Hepatocyte (in vitro differentiated cells): ENCODE data around the gene CHCHD10. TPM values are rescaled to one million over a fixed set of nuclear protein-coding genes. Genes with fewer than 3 reads are reported as not detected.
A peak's percentile ranks its signal among the peaks of the same experiment; 100 is the strongest.

ENCODE experiments used
- DNase-seq: peaks from one replicate; pipeline ENCODE4 v3.0.0-alpha.2; 2016; ENCODE audit warnings: low spot score
- H2AFZ ChIP-seq: fragments of 200-600 bp; sonication (generic); 2 replicates; pipeline ENCODE4 v1.6.0; 2016; ENCODE audit warnings: antibody characterized with exemption, mild to moderate bottlenecking
- H3K27ac ChIP-seq: fragments of 200-600 bp; sonication (generic); 2 replicates; pipeline ENCODE4 v1.5.1; 2016; ENCODE audit warnings: mild to moderate bottlenecking
- H3K27me3 ChIP-seq: fragments of 200-600 bp; sonication (generic); 2 replicates; pipeline ENCODE4 v1.6.1; 2016
- H3K36me3 ChIP-seq: fragments of 200-600 bp; sonication (generic); replicated peaks from 2 replicates; pipeline ENCODE4 v1.5.1; 2016; ENCODE audit warnings: low read depth; ENCODE audit not compliant: insufficient read depth
- H3K4me1 ChIP-seq: fragments of 200-600 bp; sonication (generic); 2 replicates; pipeline ENCODE4 v1.5.1; 2016; ENCODE audit warnings: mild to moderate bottlenecking, moderate library complexity; ENCODE audit not compliant: insufficient read depth
- H3K4me2 ChIP-seq: fragments of 200-600 bp; sonication (generic); 2 replicates; pipeline ENCODE4 v1.6.0; 2016
- H3K4me3 ChIP-seq: fragments of 200-600 bp; sonication (generic); 2 replicates; pipeline ENCODE4 v1.5.1; 2016; ENCODE audit warnings: mild to moderate bottlenecking
- H3K79me2 ChIP-seq: fragments of 200-600 bp; sonication (generic); 2 replicates; pipeline ENCODE4 v1.6.0; 2017; ENCODE audit warnings: mild to moderate bottlenecking
- H3K9me2 ChIP-seq: fragments of 200-600 bp; sonication (generic); replicated peaks from 2 replicates; pipeline ENCODE4 v1.6.0; 2017; ENCODE audit warnings: mild to moderate bottlenecking; ENCODE audit not compliant: insufficient read depth
- H3K9me3 ChIP-seq: fragments of 200-600 bp; sonication (generic); 2 replicates; pipeline ENCODE4 v1.5.1; 2016; ENCODE audit warnings: low read depth, mild to moderate bottlenecking
- H4K20me1 ChIP-seq: fragments of 200-600 bp; sonication (generic); 2 replicates; pipeline ENCODE4 v1.6.0; 2016; ENCODE audit warnings: mild to moderate bottlenecking; ENCODE audit not compliant: insufficient read depth, poor library complexity, severe bottlenecking
- CTCF ChIP-seq: fragments of 200-600 bp; sonication (generic); IDR thresholded peaks from 2 replicates; pipeline ENCODE4 v1.5.1; 2016; ENCODE audit warnings: antibody characterized with exemption, mild to moderate bottlenecking; ENCODE audit not compliant: poor library complexity
- EZH2 ChIP-seq: fragments of 200-600 bp; sonication (generic); IDR thresholded peaks from 2 replicates; pipeline ENCODE4 v1.6.1; 2016; ENCODE audit warnings: antibody characterized with exemption, mild to moderate bottlenecking, borderline replicate concordance
- EZH2phosphoT487 ChIP-seq: fragments of 200-600 bp; sonication (generic); IDR thresholded peaks from one replicate; pipeline ENCODE4 v1.6.1; 2018; ENCODE audit warnings: antibody characterized with exemption, mild to moderate bottlenecking, low read depth, moderate library complexity; ENCODE audit not compliant: unreplicated experiment, severe bottlenecking
- WGBS: methylation state at CpG from one replicate; pipeline ENCODE4 v1.1.6; 2016; ENCODE audit warnings: low lambda C conversion rate; ENCODE audit errors: missing lambda C conversion rate; 5-methylcytosine and 5-hydroxymethylcytosine counted together
- polyA plus RNA-seq: library from polyadenylated mRNA; unstranded; fragments of >200 nt; fragmentation: Nextera tagmentation; extraction: Ambion mirVana; gene quantifications from 2 replicates; pipeline ENCODE4 v1.2.1, GENCODE V29; 2016
- total RNA-seq: library from RNA; depleted of rRNA; stranded (reverse); fragments of >200 nt; gene quantifications from 2 replicates; pipeline ENCODE4 v1.2.3, GENCODE V29; 2014

CHCHD10 gene
- total and polyA plus RNA-seq, 2 experiments from 2014 or later: 36.5 to 68.1 TPM

GRCh38 chr22:23793326-23793725, 25.6 kb upstream of the CHCHD10 start:
- Histone ChIP-seq H3K4me1 (peaks cover 42% of the 10 kb centered on the region), H3K9me3 (no peaks in the 10 kb centered on the region), H3K27me3 (no peaks in the 10 kb centered on the region), H3K36me3 (no peaks in the 10 kb centered on the region), H3K79me2 (peaks cover 75% of the 10 kb centered on the region), H3K9me2 (no peaks in the 10 kb centered on the region), H3K27ac (no peak overlapping the region), H3K4me2 (no peak overlapping the region), H3K4me3 (no peak overlapping the region), H4K20me1 (peaks cover 47% of the 10 kb centered on the region), H2AFZ (no peak overlapping the region)
- WGBS: 91% methylated on average over 8 of the region's 8 CpGs
- DNase-seq: no peak
- TF ChIP-seq EZH2phosphoT487: no peak
- no peak for TF ChIP-seq EZH2

GRCh38 chr22:23791738-23792645, 24.2 kb upstream of the CHCHD10 start:
- H3K4me2 ChIP-seq: peak overlapping the region; percentile 12
- no peaks in the 10 kb centered on the region for H3K36me3 ChIP-seq
- DNase-seq: no peak
- H3K9me2 ChIP-seq: no peaks in the 10 kb centered on the region
- TF ChIP-seq CTCF (no peak), EZH2 (no peak), EZH2phosphoT487 (no peak)
- peaks cover 57% of the 10 kb centered on the region for H4K20me1 ChIP-seq
- H3K27ac ChIP-seq: peak overlapping the region; percentile 78
- H3K9me3 ChIP-seq: no peaks in the 10 kb centered on the region
- H3K79me2 ChIP-seq: peaks cover 79% of the 10 kb centered on the region
- no peak overlapping the region for H3K4me3 ChIP-seq
- 77% methylated on average over 25 of the region's 25 CpGs for WGBS
- H3K27me3 ChIP-seq: no peaks in the 10 kb centered on the region
- H3K4me1 ChIP-seq: peaks cover 47% of the 10 kb centered on the region
- H2AFZ ChIP-seq: no peak overlapping the region

GRCh38 chr22:23790819-23791737, 23.3 kb upstream of the CHCHD10 start:
- Histone ChIP-seq H3K9me2 (no peaks in the 10 kb centered on the region), H2AFZ (no peak overlapping the region), H3K36me3 (no peaks in the 10 kb centered on the region), H3K79me2 (peaks cover 81% of the 10 kb centered on the region), H3K4me2 (peak overlapping the region; percentile 12), H3K4me3 (no peak overlapping the region), H4K20me1 (peaks cover 57% of the 10 kb centered on the region), H3K27me3 (no peaks in the 10 kb centered on the region), H3K4me1 (peaks cover 50% of the 10 kb centered on the region), H3K27ac (peak overlapping the region; percentile 78), H3K9me3 (no peaks in the 10 kb centered on the region)
- peak; percentile 54 for DNase-seq
- TF ChIP-seq EZH2phosphoT487: no peak
- TF ChIP-seq EZH2: no peak
- no peak for TF ChIP-seq CTCF
- 48% methylated on average over 11 of the region's 11 CpGs for WGBS

- Histone ChIP-seq H3K27me3 (no peaks in the 10 kb centered on the region), H2AFZ (no peak overlapping the region), H3K4me1 (peaks cover 48% of the 10 kb centered on the region), H3K9me3 (no peaks in the 10 kb centered on the region), H3K9me2 (no peaks in the 10 kb centered on the region), H3K36me3 (no peaks in the 10 kb centered on the region), H3K27ac (peak overlapping the region; percentile 78), H3K79me2 (peaks cover 74% of the 10 kb centered on the region), H3K4me2 (peak overlapping the region; percentile 85), H3K4me3 (no peak overlapping the region), H4K20me1 (peaks cover 57% of the 10 kb centered on the region)
- no peak for DNase-seq
- 77% methylated on average over 4 of the region's 4 CpGs for WGBS
- TF ChIP-seq CTCF: peak; percentile 3
- TF ChIP-seq EZH2phosphoT487: no peak
- TF ChIP-seq EZH2: no peak
Measured at GRCh38 chr22:23789638-23790037, 21.9 kb upstream of the CHCHD10 start.
